Bronchial epithelial cell (primary cell): Measurements from ENCODE around the gene TLR2. TPM values are rescaled to one million over a fixed set of nuclear protein-coding genes. Genes with fewer than 3 reads are reported as not detected.
A peak's percentile ranks its signal among the peaks of the same experiment; 100 is the strongest.

Experiments
- DNase-seq: peaks from one replicate; pipeline ENCODE4 v3.0.0-alpha.2; 2010; ENCODE audit warnings: low read depth
- FAIRE-seq: peaks from 2 replicates; lab custom pipeline; 2011; peaks lifted over from hg19 to GRCh38; lab: Jason Lieb, UNC
- H3K27me3 ChIP-seq: 2 replicates; pipeline ENCODE4 v1.5.1; 2011; ENCODE audit warnings: low read length; ENCODE audit not compliant: control insufficient read depth, insufficient read depth
- H3K36me3 ChIP-seq: 2 replicates; pipeline ENCODE4 v1.5.1; 2011; ENCODE audit warnings: low read length; ENCODE audit not compliant: control insufficient read depth, insufficient read depth
- H3K4me3 ChIP-seq: 2 replicates; pipeline ENCODE4 v1.5.1; 2011; ENCODE audit warnings: mild to moderate bottlenecking, low read depth, low read length, control low read depth
- CTCF ChIP-seq: IDR thresholded peaks from 2 replicates; pipeline ENCODE4 v1.5.1; 2011; ENCODE audit warnings: mild to moderate bottlenecking, moderate library complexity, low read length, control low read depth, inconsistent platforms; ENCODE audit not compliant: insufficient read depth, severe bottlenecking
- total RNA-seq: library from RNA; depleted of rRNA; stranded (reverse); fragments of >200 nt; gene quantifications from 2 replicates; pipeline ENCODE4 v1.2.1, GENCODE V29; 2014

The TLR2 gene
- total RNA-seq, 1 donor from 2014 or later: 2.6 TPM

- no peaks in the 10 kb centered on the region for H3K27me3 ChIP-seq
- TF ChIP-seq CTCF: peak; percentile 75
- no peaks in the 10 kb centered on the region for H3K36me3 ChIP-seq
- no peak overlapping the region for H3K4me3 ChIP-seq
- DNase-seq (peak; percentile 68), FAIRE-seq (peak; percentile 40)
Observed at GRCh38 chr4:153750197-153750817, 66.2 kb downstream of the TLR2 start.

- FAIRE-seq: no peak
- H3K27me3 ChIP-seq: peaks cover 4% of the 10 kb centered on the region
- no peaks in the 10 kb centered on the region for H3K36me3 ChIP-seq
- DNase-seq: no peak
- H3K4me3 ChIP-seq: no peak overlapping the region
- TF ChIP-seq CTCF: no peak
Observed at GRCh38 chr4:153755186-153755585, 71.1 kb downstream of the TLR2 start.

Other genes with a start within 250 kb of the TLR2 start
- gene TMEM131L, start 217.9 kb upstream of the TLR2 start, total RNA-seq: 7.9 TPM in 2 replicates
- gene RNF175, start 75.7 kb downstream of the TLR2 start, total RNA-seq: under 0.01 TPM in 1 of 2 replicates, not detected in the other
- gene SFRP2, start 104.8 kb downstream of the TLR2 start, total RNA-seq: not detected in 2 replicates